Measurements from ENCODE around the gene VCP. TPM values are rescaled to one million over a fixed set of nuclear protein-coding genes. Genes with fewer than 3 reads are reported as not detected.

The VCP gene
- polyA plus RNA-seq, 1 donor (not counting 4 experiments of a cell fraction or from before 2014, with no cell fraction given): 414 TPM

GRCh38 chr9:35069020-35069419, 3.4 kb downstream of the VCP start:
- Histone ChIP-seq H3K9me3 (ENCODE audit: control insufficient read depth, low read depth, low read length) (no peaks in the 10 kb centered on the region), H3K27me3 (ENCODE audit: control insufficient read depth, extremely low read depth, insufficient read depth, low read length) (no peaks in the 10 kb centered on the region), H3K4me3 (ENCODE audit: control insufficient read depth in 2 of 3, extremely low read depth in 1 of 3, insufficient read depth in 2 of 3, low read depth in 1 of 3, low read length in 3 of 3) (no peak overlapping the region), H3K9ac (ENCODE audit: control insufficient read depth, extremely low read depth, insufficient read depth, low read length) (no peak overlapping the region), H3K4me2 (ENCODE audit: control insufficient read depth, extremely low read depth, insufficient read depth, low read depth, low read length) (peak overlapping the region; percentile 66), H4K20me1 (ENCODE audit: control insufficient read depth, extremely low read depth, insufficient read depth, low read length) (peaks cover 41% of the 10 kb centered on the region), H3K27ac (ENCODE audit: control insufficient read depth, insufficient read depth, low read length) (no peak overlapping the region), H2AFZ (ENCODE audit: control insufficient read depth, low read length) (no peak overlapping the region), H3K9me1 (ENCODE audit: control insufficient read depth, extremely low read depth, insufficient read depth, low read length) (peaks cover 3% of the 10 kb centered on the region), H3K79me2 (ENCODE audit: control insufficient read depth, insufficient read depth, low read length) (peaks cover 64% of the 10 kb centered on the region), H3K4me1 (ENCODE audit: control insufficient read depth, extremely low read depth, insufficient read depth, low read length) (peaks cover 43% of the 10 kb centered on the region), H3K36me3 (ENCODE audit: control insufficient read depth in 2 of 2, extremely low read depth in 1 of 2, insufficient read depth in 2 of 2, low read length in 2 of 2) (peaks cover 25 to 43% of the 10 kb centered on the region in 2 experiments)
- TF ChIP-seq EZH2 (IDR thresholded peaks at IDR 0.05; ENCODE audit: low read length) (no peak), CTCF (optimal IDR thresholded peaks at IDR 0.05 in 1 of 3, IDR thresholded peaks at IDR 0.05 in 1 of 3, conservative IDR thresholded peaks at IDR 0.05 in 1 of 3; ENCODE audit: extremely low read depth in 1 of 3, insufficient read depth in 2 of 3, low read length in 3 of 3) (no peak)
- FAIRE-seq (no peak), DNase-seq (ENCODE audit: low read depth, low spot score) (no peak)
- dilution Hi-C loops (cut with MboI; ENCODE audit: extremely low pct_ligation_motif_present, low sequenced_read_pairs): no loop called here

GRCh38 chr9:35067056-35067455, 5.4 kb downstream of the VCP start:
- Histone ChIP-seq H3K9ac (ENCODE audit: control insufficient read depth, extremely low read depth, insufficient read depth, low read length) (no peak overlapping the region), H4K20me1 (ENCODE audit: control insufficient read depth, extremely low read depth, insufficient read depth, low read length) (peaks cover 41% of the 10 kb centered on the region), H2AFZ (ENCODE audit: control insufficient read depth, low read length) (no peak overlapping the region), H3K27me3 (ENCODE audit: control insufficient read depth, extremely low read depth, insufficient read depth, low read length) (no peaks in the 10 kb centered on the region), H3K36me3 (ENCODE audit: control insufficient read depth in 2 of 2, extremely low read depth in 1 of 2, insufficient read depth in 2 of 2, low read length in 2 of 2) (peaks cover 43 to 55% of the 10 kb centered on the region in 2 experiments), H3K9me3 (ENCODE audit: control insufficient read depth, low read depth, low read length) (no peaks in the 10 kb centered on the region), H3K4me3 (ENCODE audit: control insufficient read depth in 2 of 3, extremely low read depth in 1 of 3, insufficient read depth in 2 of 3, low read depth in 1 of 3, low read length in 3 of 3) (no peak overlapping the region), H3K27ac (ENCODE audit: control insufficient read depth, insufficient read depth, low read length) (no peak overlapping the region), H3K4me1 (ENCODE audit: control insufficient read depth, extremely low read depth, insufficient read depth, low read length) (peaks cover 36% of the 10 kb centered on the region), H3K79me2 (ENCODE audit: control insufficient read depth, insufficient read depth, low read length) (peaks cover 70% of the 10 kb centered on the region), H3K4me2 (ENCODE audit: control insufficient read depth, extremely low read depth, insufficient read depth, low read depth, low read length) (no peak overlapping the region), H3K9me1 (ENCODE audit: control insufficient read depth, extremely low read depth, insufficient read depth, low read length) (peaks cover 3% of the 10 kb centered on the region)
- DNase-seq (ENCODE audit: low read depth, low spot score) (no peak), FAIRE-seq (no peak)
- dilution Hi-C loops (cut with MboI; ENCODE audit: extremely low pct_ligation_motif_present, low sequenced_read_pairs): no loop called here
- TF ChIP-seq CTCF (optimal IDR thresholded peaks at IDR 0.05 in 1 of 3, IDR thresholded peaks at IDR 0.05 in 1 of 3, conservative IDR thresholded peaks at IDR 0.05 in 1 of 3; ENCODE audit: extremely low read depth in 1 of 3, insufficient read depth in 2 of 3, low read length in 3 of 3) (no peak), EZH2 (IDR thresholded peaks at IDR 0.05; ENCODE audit: low read length) (no peak)
